PC-3 (cell line): Measurements from ENCODE around the gene ZGRF1. TPM values are rescaled to one million over a fixed set of nuclear protein-coding genes. Genes with fewer than 3 reads are reported as not detected.

Experiments used
- ATAC-seq: fragments of 200-7000 bp; cut with Tn5 transposase; 2 replicates; pipeline ENCODE4 v1.9.1; 2020; ENCODE audit warnings: mild to moderate bottlenecking, moderate library complexity
- BruUV-seq: library from RNA; stranded (reverse); fragments of 400-500 nt; replicated peaks from 2 replicates; lab custom pipeline; 2021; lab: Mats Ljungman, UMichigan
- CTCF ChIA-PET: fragments of 300-600 bp; sonication (Branson Sonifier 250); formaldehyde crosslinking; loops from one replicate; lab custom pipeline; 2022; ENCODE audit warnings: antibody characterized with exemption; lab: Charles Lee
- POLR2A ChIA-PET: fragments of 300-600 bp; sonication (Branson Sonifier 250); formaldehyde crosslinking; loops from one replicate; lab custom pipeline; 2022; ENCODE audit warnings: antibody characterized with exemption; ENCODE audit not compliant: unreplicated experiment; lab: Charles Lee
- DNase-seq: peaks from one replicate; pipeline ENCODE4 v3.0.0-alpha.2; 2015
- H2AFZ ChIP-seq: fragments of 300-600 bp; sonication (generic); 2 replicates; pipeline ENCODE4 v1.6.0; 2016; ENCODE audit warnings: antibody characterized with exemption, low read length
- H3F3A ChIP-seq: fragments of 300-600 bp; sonication (generic); one replicate; pipeline ENCODE4 v1.6.0; 2017; ENCODE audit warnings: antibody characterized with exemption, low read length, control low read depth, mild to moderate bottlenecking; ENCODE audit not compliant: unreplicated experiment
- H3K27ac ChIP-seq: fragments of 300-600 bp; sonication (generic); 2 replicates; pipeline ENCODE4 v1.5.1; 2016; ENCODE audit warnings: mild to moderate bottlenecking, low read length
- H3K27me3 ChIP-seq: fragments of 300-600 bp; sonication (generic); 2 replicates; pipeline ENCODE4 v1.6.1; 2016; ENCODE audit warnings: low read length, mixed read lengths
- H3K36me3 ChIP-seq: fragments of 300-600 bp; sonication (generic); 2 replicates; pipeline ENCODE4 v1.6.1; 2016; ENCODE audit warnings: low read depth, mixed run types, low read length, mixed read lengths
- H3K4me1 ChIP-seq: fragments of 300-600 bp; sonication (generic); 2 replicates; pipeline ENCODE4 v1.5.1; 2016; ENCODE audit warnings: low read length; ENCODE audit not compliant: insufficient read depth
- H3K4me2 ChIP-seq: fragments of 300-600 bp; sonication (generic); 2 replicates; pipeline ENCODE4 v1.6.0; 2016; ENCODE audit warnings: low read length
- H3K4me3 ChIP-seq: fragments of 300-600 bp; sonication (generic); 2 replicates; pipeline ENCODE4 v1.5.1; 2016; ENCODE audit warnings: mild to moderate bottlenecking, low read length, mixed read lengths
- H3K79me2 ChIP-seq: fragments of 300-600 bp; sonication (generic); 2 replicates; pipeline ENCODE4 v1.6.1; 2017; ENCODE audit warnings: low read length, mixed read lengths
- H3K9ac ChIP-seq: fragments of 300-600 bp; sonication (generic); 2 replicates; pipeline ENCODE4 v1.6.0; 2016; ENCODE audit warnings: mild to moderate bottlenecking, low read length
- H3K9me2 ChIP-seq: fragments of 300-600 bp; sonication (generic); replicated peaks from 2 replicates; pipeline ENCODE4 v1.6.1; 2016; ENCODE audit warnings: mixed run types, low read length, mixed read lengths
- H3K9me3 ChIP-seq: fragments of 300-600 bp; sonication (generic); 2 replicates; pipeline ENCODE4 v1.6.1; 2016; ENCODE audit warnings: low read length, mixed read lengths
- H4K20me1 ChIP-seq: fragments of 300-600 bp; sonication (generic); 2 replicates; pipeline ENCODE4 v1.6.1; 2016; ENCODE audit warnings: low read length, mixed read lengths
- EZH2 ChIP-seq: fragments of 300-600 bp; sonication (generic); IDR thresholded peaks from one replicate; pipeline ENCODE4 v1.6.1; 2017; ENCODE audit warnings: antibody characterized with exemption, mild to moderate bottlenecking, low read length; ENCODE audit not compliant: unreplicated experiment
- EZH2phosphoT487 ChIP-seq: fragments of 300-600 bp; sonication (generic); IDR thresholded peaks from 2 replicates; pipeline ENCODE4 v1.6.1; 2018; ENCODE audit warnings: mild to moderate bottlenecking, antibody characterized with exemption, low read length, borderline replicate concordance
- intact Hi-C: fragments of 100-400 bp; cut with micrococcal nuclease; formaldehyde crosslinking; loops from 2 replicates; pipeline ENCODE4 v1.9.0; 2023
- total RNA-seq: library from RNA; depleted of rRNA; stranded (reverse); fragments of >200 nt; gene quantifications from 2 replicates; pipeline ENCODE4 v1.2.3, GENCODE V29; 2014
- TF ChIP-seq, protein P1 (sequence below): fragments of 300-600 bp; sonication (generic); conservative IDR thresholded peaks from 2 replicates; pipeline ENCODE4 v1.5.1; 2017; ENCODE audit warnings: antibody characterized with exemption, low read depth, mild to moderate bottlenecking, low read length

ZGRF1 gene
- total RNA-seq, 1 experiment from 2014 or later, result 7.3 TPM

GRCh38 chr4:112511093-112511802 lies 125.5 kb downstream of the ZGRF1 start:
- Histone ChIP-seq H3F3A (no peaks in the 10 kb centered on the region), H2AFZ (no peak overlapping the region), H3K9me2 (no peaks in the 10 kb centered on the region), H3K4me2 (no peak overlapping the region), H3K4me3 (no peak overlapping the region), H3K27me3 (peaks cover 57% of the 10 kb centered on the region), H3K4me1 (peaks cover 7% of the 10 kb centered on the region; the same call in 1 of the 2 replicates), H3K36me3 (no peaks in the 10 kb centered on the region), H3K9me3 (no peaks in the 10 kb centered on the region), H3K9ac (no peak overlapping the region), H3K27ac (no peak overlapping the region), H3K79me2 (no peaks in the 10 kb centered on the region), H4K20me1 (no peaks in the 10 kb centered on the region)
- ChIA-PET CTCF (no interaction called here), POLR2A (no interaction called here)
- no TSS peak for BruUV-seq
- ATAC-seq (no peak), DNase-seq (no peak)
- TF ChIP-seq EZH2, result no peak
- TF ChIP-seq EZH2phosphoT487, result no peak
- TF ChIP-seq, protein P1, sequence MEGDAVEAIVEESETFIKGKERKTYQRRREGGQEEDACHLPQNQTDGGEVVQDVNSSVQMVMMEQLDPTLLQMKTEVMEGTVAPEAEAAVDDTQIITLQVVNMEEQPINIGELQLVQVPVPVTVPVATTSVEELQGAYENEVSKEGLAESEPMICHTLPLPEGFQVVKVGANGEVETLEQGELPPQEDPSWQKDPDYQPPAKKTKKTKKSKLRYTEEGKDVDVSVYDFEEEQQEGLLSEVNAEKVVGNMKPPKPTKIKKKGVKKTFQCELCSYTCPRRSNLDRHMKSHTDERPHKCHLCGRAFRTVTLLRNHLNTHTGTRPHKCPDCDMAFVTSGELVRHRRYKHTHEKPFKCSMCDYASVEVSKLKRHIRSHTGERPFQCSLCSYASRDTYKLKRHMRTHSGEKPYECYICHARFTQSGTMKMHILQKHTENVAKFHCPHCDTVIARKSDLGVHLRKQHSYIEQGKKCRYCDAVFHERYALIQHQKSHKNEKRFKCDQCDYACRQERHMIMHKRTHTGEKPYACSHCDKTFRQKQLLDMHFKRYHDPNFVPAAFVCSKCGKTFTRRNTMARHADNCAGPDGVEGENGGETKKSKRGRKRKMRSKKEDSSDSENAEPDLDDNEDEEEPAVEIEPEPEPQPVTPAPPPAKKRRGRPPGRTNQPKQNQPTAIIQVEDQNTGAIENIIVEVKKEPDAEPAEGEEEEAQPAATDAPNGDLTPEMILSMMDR, result no peak
- intact Hi-C loops, result no loop called here

DNA sequence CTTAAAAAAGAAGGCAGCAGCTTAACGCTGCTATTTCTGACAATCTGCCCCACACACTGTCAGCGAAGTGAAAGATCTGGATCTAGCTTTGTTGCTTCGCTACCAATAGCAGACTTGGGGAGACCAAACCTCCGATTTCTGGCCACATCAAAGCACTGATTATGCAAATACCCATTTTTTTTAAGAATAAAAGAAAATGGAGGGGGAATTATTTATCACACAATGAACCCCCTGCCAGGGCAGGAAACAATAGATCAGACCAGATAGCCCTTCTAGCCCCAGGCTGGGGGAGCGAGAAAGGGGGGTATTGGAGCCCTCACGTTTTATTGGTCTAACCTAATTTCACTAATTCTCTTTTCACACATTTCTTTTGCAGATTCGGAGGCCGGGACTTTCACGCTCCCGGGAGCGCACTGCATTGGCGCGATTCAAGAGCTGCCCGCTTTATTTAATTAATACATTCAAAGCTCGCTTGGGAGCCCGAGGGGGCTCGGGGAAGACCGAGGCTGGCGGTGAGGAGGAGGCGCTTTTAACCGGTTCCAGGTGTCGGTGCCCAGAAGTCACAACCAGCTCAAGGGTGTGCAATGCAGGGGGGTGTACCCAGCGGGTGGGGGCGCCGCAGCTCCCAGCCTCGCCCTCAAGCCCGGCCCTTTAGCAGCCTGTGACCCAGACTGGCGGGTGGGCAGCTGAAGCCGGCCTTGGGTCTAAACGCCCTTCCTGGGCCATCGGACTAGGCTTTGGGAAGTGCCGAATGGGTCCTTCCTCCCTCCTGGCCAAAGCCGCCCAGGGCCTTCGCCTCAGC lies 126.2 kb downstream of the ZGRF1 start:
- Histone ChIP-seq H3K4me3 (no peak overlapping the region), H3K79me2 (no peaks in the 10 kb centered on the region), H3K9me3 (no peaks in the 10 kb centered on the region), H3K9ac (no peak overlapping the region), H4K20me1 (no peaks in the 10 kb centered on the region), H3K4me1 (0 out of 2 replicates have a peak, but pooled peaks cover 7% of the 10 kb centered on the region), H3K27me3 (peaks cover 50% of the 10 kb centered on the region), H3F3A (no peaks in the 10 kb centered on the region), H3K36me3 (no peaks in the 10 kb centered on the region), H3K4me2 (peak overlapping the region; percentile 37), H3K9me2 (no peaks in the 10 kb centered on the region), H3K27ac (no peak overlapping the region), H2AFZ (no peak overlapping the region)
- intact Hi-C loops, result no loop called here
- ChIA-PET CTCF (no interaction called here), POLR2A (no interaction called here)
- ATAC-seq (no peak), DNase-seq (no peak)
- TF ChIP-seq EZH2, result no peak
- TF ChIP-seq, protein P1, result no peak
- TF ChIP-seq EZH2phosphoT487, result no peak
- BruUV-seq, result no TSS peak
